DMS53 treated with DMSO at 0.1 percent for 48 hours (cell line): Measurements from ENCODE around the gene SLC25A1.

Source experiments
- DNase-seq: peaks from one replicate; lab custom pipeline; 2025; ENCODE audit not compliant: unreplicated experiment; lab: John Stamatoyannopoulos, UW

The SLC25A1 gene

GRCh38 chr22:19178657-19179496 is at the start of gene SLC25A1:
Gene SLC25A1 (minus strand): TSS chr22:19178736. CDS start chr22:19178673, 63 bp downstream.
- DNase-seq = peak; percentile 20

GRCh38 chr22:19228179-19228578 is 49.6 kb upstream of the SLC25A1 start:
- DNase-seq = no peak

GRCh38 chr22:19226428-19226827 is 47.9 kb upstream of the SLC25A1 start:
- DNase-seq = no peak

GRCh38 chr22:19225560-19225959 is 47.0 kb upstream of the SLC25A1 start:
- no peak for DNase-seq

GRCh38 chr22:19224985-19225384 is 46.4 kb upstream of the SLC25A1 start:
- no peak for DNase-seq

- no peak for DNase-seq
These were observed 46.0 kb upstream of the SLC25A1 start for GRCh38 chr22:19224557-19224956.

GRCh38 chr22:19223617-19224016 is 45.1 kb upstream of the SLC25A1 start:
- no peak for DNase-seq

GRCh38 chr22:19223110-19223509 is 44.6 kb upstream of the SLC25A1 start:
- DNase-seq = no peak

GRCh38 chr22:19222242-19223005 is 43.9 kb upstream of the SLC25A1 start:
- no peak for DNase-seq

- no peak for DNase-seq
These were observed 42.3 kb upstream of the SLC25A1 start for GRCh38 chr22:19220867-19221266.

- no peak for DNase-seq
These were observed 40.2 kb upstream of the SLC25A1 start for GRCh38 chr22:19218541-19219233.

GRCh38 chr22:19216579-19216978 is 38.0 kb upstream of the SLC25A1 start:
- no peak for DNase-seq

- DNase-seq = no peak
These were observed 36.8 kb upstream of the SLC25A1 start for GRCh38 chr22:19215360-19215759.

GRCh38 chr22:19214078-19214473 is 35.5 kb upstream of the SLC25A1 start:
- DNase-seq = no peak

GRCh38 chr22:19213442-19214077 is 35.0 kb upstream of the SLC25A1 start:
- no peak for DNase-seq

- no peak for DNase-seq
These were observed 34.5 kb upstream of the SLC25A1 start for GRCh38 chr22:19213001-19213400.

GRCh38 chr22:19212302-19212870 is 33.9 kb upstream of the SLC25A1 start:
- DNase-seq = no peak

- DNase-seq = no peak
These were observed 31.7 kb upstream of the SLC25A1 start for GRCh38 chr22:19210188-19210587.

- no peak for DNase-seq
These were observed 29.8 kb upstream of the SLC25A1 start for GRCh38 chr22:19208287-19208847.

GRCh38 chr22:19207884-19208283 is 29.3 kb upstream of the SLC25A1 start:
- DNase-seq = no peak
